ENCODE data around the gene PRKAG2.

- TF ChIP-seq, protein P1, sequence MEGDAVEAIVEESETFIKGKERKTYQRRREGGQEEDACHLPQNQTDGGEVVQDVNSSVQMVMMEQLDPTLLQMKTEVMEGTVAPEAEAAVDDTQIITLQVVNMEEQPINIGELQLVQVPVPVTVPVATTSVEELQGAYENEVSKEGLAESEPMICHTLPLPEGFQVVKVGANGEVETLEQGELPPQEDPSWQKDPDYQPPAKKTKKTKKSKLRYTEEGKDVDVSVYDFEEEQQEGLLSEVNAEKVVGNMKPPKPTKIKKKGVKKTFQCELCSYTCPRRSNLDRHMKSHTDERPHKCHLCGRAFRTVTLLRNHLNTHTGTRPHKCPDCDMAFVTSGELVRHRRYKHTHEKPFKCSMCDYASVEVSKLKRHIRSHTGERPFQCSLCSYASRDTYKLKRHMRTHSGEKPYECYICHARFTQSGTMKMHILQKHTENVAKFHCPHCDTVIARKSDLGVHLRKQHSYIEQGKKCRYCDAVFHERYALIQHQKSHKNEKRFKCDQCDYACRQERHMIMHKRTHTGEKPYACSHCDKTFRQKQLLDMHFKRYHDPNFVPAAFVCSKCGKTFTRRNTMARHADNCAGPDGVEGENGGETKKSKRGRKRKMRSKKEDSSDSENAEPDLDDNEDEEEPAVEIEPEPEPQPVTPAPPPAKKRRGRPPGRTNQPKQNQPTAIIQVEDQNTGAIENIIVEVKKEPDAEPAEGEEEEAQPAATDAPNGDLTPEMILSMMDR (conservative IDR thresholded peaks at IDR 0.05; ENCODE audit: low read depth, low read length) = no peak
- no peak for TF ChIP-seq EZH2 (IDR thresholded peaks at IDR 0.05; ENCODE audit: low read length, unreplicated experiment)
Observed at GRCh38 chr7:151817315-151817690, 59.6 kb downstream of the PRKAG2 start.

Measured in PC-3 (cell line).